ENCODE results near the gene MAGEC3.
"Not testable (repeated sequence)": the region's sequence is repeated elsewhere in the genome, so short reads cannot be mapped to it uniquely, and the experiment has no call there.

GRCh38 chrX:141888811-141889210, 50.7 kb downstream of the MAGEC3 start:
- TF ChIP-seq, protein P1, sequence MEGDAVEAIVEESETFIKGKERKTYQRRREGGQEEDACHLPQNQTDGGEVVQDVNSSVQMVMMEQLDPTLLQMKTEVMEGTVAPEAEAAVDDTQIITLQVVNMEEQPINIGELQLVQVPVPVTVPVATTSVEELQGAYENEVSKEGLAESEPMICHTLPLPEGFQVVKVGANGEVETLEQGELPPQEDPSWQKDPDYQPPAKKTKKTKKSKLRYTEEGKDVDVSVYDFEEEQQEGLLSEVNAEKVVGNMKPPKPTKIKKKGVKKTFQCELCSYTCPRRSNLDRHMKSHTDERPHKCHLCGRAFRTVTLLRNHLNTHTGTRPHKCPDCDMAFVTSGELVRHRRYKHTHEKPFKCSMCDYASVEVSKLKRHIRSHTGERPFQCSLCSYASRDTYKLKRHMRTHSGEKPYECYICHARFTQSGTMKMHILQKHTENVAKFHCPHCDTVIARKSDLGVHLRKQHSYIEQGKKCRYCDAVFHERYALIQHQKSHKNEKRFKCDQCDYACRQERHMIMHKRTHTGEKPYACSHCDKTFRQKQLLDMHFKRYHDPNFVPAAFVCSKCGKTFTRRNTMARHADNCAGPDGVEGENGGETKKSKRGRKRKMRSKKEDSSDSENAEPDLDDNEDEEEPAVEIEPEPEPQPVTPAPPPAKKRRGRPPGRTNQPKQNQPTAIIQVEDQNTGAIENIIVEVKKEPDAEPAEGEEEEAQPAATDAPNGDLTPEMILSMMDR (IDR thresholded peaks at IDR 0.05) = not testable (repeated sequence)
- TF ChIP-seq POLR2A, POLR2AphosphoS5 (IDR thresholded peaks at IDR 0.05): not testable (repeated sequence)

Measured in breast epithelium (tissue), 3 donors.